HUES6 (cell line): ENCODE data around the gene ARPP19.

Experiments used
- H3K27ac ChIP-seq: 2 replicates; pipeline ENCODE4 v1.7.0; 2013; ENCODE audit warnings: low read depth, mild to moderate bottlenecking, low read length, inconsistent platforms
- H3K27me3 ChIP-seq: 2 replicates; pipeline ENCODE4 v1.6.1; 2013; ENCODE audit warnings: low read length; ENCODE audit not compliant: control insufficient read depth, insufficient read depth
- H3K36me3 ChIP-seq: 2 replicates; pipeline ENCODE4 v1.6.1; 2013; ENCODE audit warnings: low read length; ENCODE audit not compliant: control insufficient read depth, insufficient read depth
- H3K4me1 ChIP-seq: 2 replicates; pipeline ENCODE4 v1.6.1; 2013; ENCODE audit warnings: low read length; ENCODE audit not compliant: control insufficient read depth, insufficient read depth
- H3K4me3 ChIP-seq: 2 replicates; pipeline ENCODE4 v1.5.1; 2013; ENCODE audit warnings: low read depth, low read length
- H3K9ac ChIP-seq: one replicate; pipeline ENCODE4 v1.6.1; 2013; ENCODE audit warnings: mild to moderate bottlenecking, low read length
- H3K9me3 ChIP-seq: 2 replicates; pipeline ENCODE4 v1.6.1; 2013; ENCODE audit warnings: low read depth, low read length; ENCODE audit not compliant: control insufficient read depth, insufficient read depth

ARPP19 gene

DNA sequence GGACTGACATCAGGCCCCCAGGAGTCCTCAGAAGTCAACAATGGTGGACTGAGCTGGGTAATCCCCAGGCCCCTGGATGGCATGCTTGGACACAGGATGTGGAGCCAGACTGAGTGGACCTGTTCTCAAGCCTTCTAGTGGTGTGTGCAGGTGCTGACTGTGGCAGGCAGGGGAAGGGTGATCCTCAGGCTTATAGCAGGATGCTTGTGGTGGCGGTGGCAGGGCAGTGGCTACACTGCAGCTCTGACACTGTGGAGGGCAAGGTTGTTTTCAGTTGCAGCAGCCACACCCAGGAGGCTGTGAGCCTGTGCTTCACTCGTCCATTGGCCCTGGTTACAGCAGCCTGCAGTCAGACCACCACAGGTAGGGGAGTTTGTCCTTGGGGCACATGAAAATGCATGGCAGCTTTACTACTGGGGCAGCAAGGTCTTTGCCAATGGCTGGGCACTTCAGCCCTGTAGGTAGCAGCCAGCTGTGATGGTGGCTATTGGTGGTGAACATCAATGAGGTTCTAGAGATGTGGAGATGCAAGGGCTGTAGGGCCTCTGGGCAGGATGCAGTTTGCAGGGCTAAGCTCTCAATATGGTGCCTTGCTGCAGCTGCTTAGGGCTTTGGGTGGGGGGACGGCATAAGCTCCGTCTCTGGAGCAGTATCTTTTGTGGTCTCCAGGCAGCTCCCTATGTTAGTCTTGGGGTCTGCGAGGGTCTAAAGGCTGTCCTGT, 22.6 kb downstream of the ARPP19 start:
- Histone ChIP-seq H3K36me3 (peaks cover 58% of the 10 kb centered on the region), H3K4me1 (no peaks in the 10 kb centered on the region), H3K9me3 (0 out of 2 replicates have a peak, but pooled peaks cover 6% of the 10 kb centered on the region), H3K27ac (no peak overlapping the region), H3K4me3 (no peak overlapping the region), H3K9ac (no peak overlapping the region), H3K27me3 (no peaks in the 10 kb centered on the region)

DNA sequence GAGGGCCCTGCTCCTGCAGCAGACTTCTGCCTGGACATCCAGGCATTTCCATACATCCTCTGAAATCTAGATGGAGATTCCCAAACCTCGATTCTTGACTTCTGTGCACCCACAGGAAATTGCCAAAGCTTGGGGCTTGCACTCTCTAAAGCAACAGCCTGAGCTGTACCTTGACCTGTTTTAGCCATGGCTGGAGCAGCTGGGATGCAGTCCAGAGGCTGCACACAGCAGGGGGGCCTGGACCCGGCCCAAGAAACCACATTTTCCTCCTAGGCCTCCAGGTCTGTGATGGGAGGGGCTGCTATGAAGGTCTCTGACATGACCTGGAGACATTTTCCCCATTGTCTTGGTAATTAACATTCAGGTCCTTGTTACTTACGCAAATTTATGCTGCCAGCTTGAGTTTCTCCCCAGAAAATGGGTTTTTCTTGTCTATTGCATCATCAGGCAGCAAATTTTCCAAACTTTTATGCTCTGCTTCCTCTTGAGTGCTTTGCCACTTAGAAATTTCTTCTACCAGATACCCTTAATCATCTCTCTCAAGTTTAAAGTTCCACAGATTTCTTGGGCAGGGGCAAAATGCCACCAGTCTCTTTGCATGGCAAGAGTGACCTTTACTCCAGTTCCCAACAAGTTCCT, 28.3 kb downstream of the ARPP19 start:
- Histone ChIP-seq H3K27me3 (no peaks in the 10 kb centered on the region), H3K9ac (no peak overlapping the region), H3K4me3 (no peak overlapping the region), H3K36me3 (peaks cover 5% of the 10 kb centered on the region; the same call in 1 of the 2 replicates), H3K9me3 (peaks cover 13% of the 10 kb centered on the region), H3K27ac (no peak overlapping the region), H3K4me1 (no peaks in the 10 kb centered on the region)

- peaks cover 2% of the 10 kb centered on the region for H3K27me3 ChIP-seq
- no peaks in the 10 kb centered on the region for H3K36me3 ChIP-seq
- H3K9me3 ChIP-seq: peaks cover 12% of the 10 kb centered on the region
- no peak overlapping the region for H3K27ac ChIP-seq
- H3K4me1 ChIP-seq: no peaks in the 10 kb centered on the region
- no peak overlapping the region for H3K4me3 ChIP-seq
- no peak overlapping the region for H3K9ac ChIP-seq
These were observed 31.4 kb downstream of the ARPP19 start for GRCh38 chr15:52537459-52537858.

DNA sequence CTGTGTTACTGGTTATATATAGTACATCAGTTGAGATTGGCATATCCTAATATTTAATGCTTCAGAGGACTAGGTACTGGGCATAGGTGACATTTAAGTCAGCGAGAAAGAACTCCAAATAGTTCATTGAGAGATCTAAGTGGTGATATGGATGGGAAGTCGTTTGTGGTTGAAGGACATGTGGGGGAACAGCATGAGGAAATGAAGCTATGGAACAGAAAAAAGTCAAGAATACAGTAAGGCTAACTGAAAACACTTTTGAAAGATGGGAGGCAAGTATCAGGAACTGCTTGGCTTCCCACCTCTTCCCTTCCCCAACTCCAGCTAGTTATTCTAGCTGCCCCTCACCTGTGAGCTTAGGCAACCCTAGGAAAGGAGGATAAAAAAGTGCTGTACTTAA, 36.4 kb downstream of the ARPP19 start:
- no peak overlapping the region for H3K9ac ChIP-seq
- H3K36me3 ChIP-seq: no peaks in the 10 kb centered on the region
- peaks cover 15% of the 10 kb centered on the region for H3K4me1 ChIP-seq
- H3K27ac ChIP-seq: no peak overlapping the region
- H3K27me3 ChIP-seq: peaks cover 46% of the 10 kb centered on the region
- no peaks in the 10 kb centered on the region for H3K9me3 ChIP-seq
- no peak overlapping the region for H3K4me3 ChIP-seq

DNA sequence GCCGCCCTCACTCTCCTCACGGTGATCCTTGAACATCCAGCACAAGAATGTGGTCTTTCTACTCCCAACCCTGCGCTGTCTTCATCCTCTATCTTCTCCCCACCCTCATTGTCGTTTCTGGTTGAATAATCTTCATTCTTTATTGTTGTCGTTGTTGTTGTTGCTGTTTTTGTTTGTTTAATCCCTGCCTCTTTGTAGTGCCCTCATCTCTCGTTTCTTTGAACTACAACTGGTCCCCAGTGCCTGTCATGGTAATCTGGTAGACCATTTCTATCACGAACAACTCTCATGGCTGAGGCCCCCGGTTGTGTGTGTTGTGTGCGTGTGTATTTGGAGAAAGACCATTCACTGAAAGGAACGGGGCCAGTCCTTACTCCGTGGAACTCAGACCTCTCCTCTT, 38.9 kb downstream of the ARPP19 start:
- H3K4me3 ChIP-seq: peak overlapping the region; percentile 80
- peaks cover 15% of the 10 kb centered on the region for H3K4me1 ChIP-seq
- no peak overlapping the region for H3K9ac ChIP-seq
- no peaks in the 10 kb centered on the region for H3K36me3 ChIP-seq
- H3K9me3 ChIP-seq: no peaks in the 10 kb centered on the region
- peaks cover 51% of the 10 kb centered on the region for H3K27me3 ChIP-seq
- H3K27ac ChIP-seq: no peak overlapping the region

GRCh38 chr15:52529341-52529924, 39.4 kb downstream of the ARPP19 start:
- Histone ChIP-seq H3K27me3 (peaks cover 51% of the 10 kb centered on the region), H3K9me3 (no peaks in the 10 kb centered on the region), H3K9ac (peak overlapping the region; percentile 62), H3K4me1 (peaks cover 15% of the 10 kb centered on the region), H3K4me3 (peak overlapping the region; percentile 80), H3K36me3 (no peaks in the 10 kb centered on the region), H3K27ac (no peak overlapping the region)

DNA sequence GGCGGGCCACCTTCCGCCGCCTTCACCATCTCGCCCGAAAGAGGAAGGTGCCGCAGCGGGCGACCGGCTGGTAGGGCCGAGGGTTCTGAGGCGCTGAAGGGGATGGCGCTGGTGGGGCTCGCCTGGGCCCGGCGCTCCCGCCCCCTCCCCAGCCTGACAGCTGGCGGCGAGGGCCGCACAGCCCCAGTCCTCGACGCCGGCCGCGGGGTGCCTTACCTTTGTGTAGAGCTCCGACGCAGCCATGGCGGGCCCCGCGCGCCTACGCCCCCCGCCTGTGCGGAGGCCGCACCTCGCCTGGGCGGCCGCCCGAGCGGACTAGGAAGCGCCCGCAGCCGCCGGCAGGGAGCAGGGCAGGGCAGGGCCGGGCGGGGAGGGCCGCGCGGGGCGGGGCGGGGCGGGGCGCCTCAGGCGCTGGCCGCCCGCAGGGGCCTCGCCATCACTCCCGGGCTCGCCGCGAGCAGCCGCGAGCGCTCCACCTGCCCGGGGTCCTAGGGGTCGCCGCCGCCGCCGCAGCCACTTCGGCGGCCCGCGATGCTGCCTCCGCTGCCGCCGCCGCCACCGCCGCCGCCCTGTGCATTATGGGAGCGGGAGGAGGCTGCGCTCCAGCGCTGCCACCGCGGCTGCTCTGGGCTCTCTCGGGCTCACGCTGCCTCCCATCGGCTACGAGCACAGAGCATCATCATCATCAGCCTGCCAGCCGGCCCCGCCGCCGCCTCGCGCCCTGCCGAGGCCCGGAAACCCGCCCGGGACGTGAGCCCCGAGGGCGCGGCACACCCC, 40.1 kb downstream of the ARPP19 start, which contains the start of gene MYO5A:
TSS of gene MYO5A (minus strand) at position 317 of the 777 bp plus-strand sequence. CDS start at position 243, 74 bp downstream.
- Histone ChIP-seq H3K36me3 (no peaks in the 10 kb centered on the region), H3K4me1 (peaks cover 15% of the 10 kb centered on the region), H3K27ac (peak within 1 kb of the TSS; percentile 38; the same call in 1 of the 2 replicates), H3K27me3 (peaks cover 51% of the 10 kb centered on the region), H3K9ac (peak within 1 kb of the TSS; percentile 64), H3K9me3 (no peaks in the 10 kb centered on the region), H3K4me3 (peak within 1 kb of the TSS; percentile 80)

GRCh38 chr15:52527911-52528563, 40.8 kb downstream of the ARPP19 start:
- peaks cover 51% of the 10 kb centered on the region for H3K27me3 ChIP-seq
- H3K9me3 ChIP-seq: no peaks in the 10 kb centered on the region
- H3K9ac ChIP-seq: peak overlapping the region; percentile 64
- H3K36me3 ChIP-seq: no peaks in the 10 kb centered on the region
- peak overlapping the region; percentile 38; the same call in 1 of the 2 replicates for H3K27ac ChIP-seq
- H3K4me1 ChIP-seq: peaks cover 20% of the 10 kb centered on the region
- H3K4me3 ChIP-seq: peak overlapping the region; percentile 80

GRCh38 chr15:52527196-52527910, 41.5 kb downstream of the ARPP19 start:
- H3K9ac ChIP-seq: no peak overlapping the region
- peak overlapping the region; percentile 80 for H3K4me3 ChIP-seq
- peaks cover 48% of the 10 kb centered on the region for H3K27me3 ChIP-seq
- peaks cover 20% of the 10 kb centered on the region for H3K4me1 ChIP-seq
- H3K27ac ChIP-seq: no peak overlapping the region
- H3K36me3 ChIP-seq: no peaks in the 10 kb centered on the region
- no peaks in the 10 kb centered on the region for H3K9me3 ChIP-seq
